GM19372 (cell line): ENCODE results near the gene MYH3.
A peak's percentile ranks its signal among the peaks of the same experiment; 100 is the strongest.
"Not testable (repeated sequence)": the region's sequence is repeated elsewhere in the genome, so short reads cannot be mapped to it uniquely, and the experiment has no call there.

Experiments
- ATAC-seq: cut with Tn5 transposase; IDR thresholded peaks from one replicate; pipeline ENCODE4 v1.9.1; 2021; ENCODE audit warnings: mild to moderate bottlenecking, low read depth, moderate library complexity; ENCODE audit not compliant: unreplicated experiment

The MYH3 gene

DNA sequence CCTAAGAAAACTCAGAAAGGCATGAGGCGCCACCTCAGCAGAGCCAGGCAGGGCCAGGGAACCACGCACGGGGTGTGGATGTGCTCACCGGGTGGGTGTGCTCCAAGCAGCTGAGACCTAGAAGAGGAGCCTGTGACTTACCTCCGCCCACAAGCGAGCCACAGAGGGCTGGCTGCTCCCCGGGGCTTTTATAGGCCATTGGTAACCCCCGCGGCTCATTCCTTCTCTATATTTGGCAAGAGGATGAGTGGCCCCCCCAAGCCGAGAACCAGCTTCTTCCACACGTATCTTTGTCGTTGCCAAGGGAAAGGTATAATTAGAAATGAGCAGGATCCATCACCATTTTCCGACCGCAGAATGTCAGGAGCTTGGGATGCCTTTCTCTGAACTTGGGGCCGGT, at the start of gene MYH3:
MYH3 (minus strand) TSS at position 162 of the 400 bp plus-strand sequence. CDS start 2,245 bp downstream, outside the sequence.
- ATAC-seq: no peak

- no peak for ATAC-seq
Measured at GRCh38 chr17:10705727-10706126, 48.6 kb upstream of the MYH3 start.

- ATAC-seq: no peak
Measured at GRCh38 chr17:10702574-10702973, 45.5 kb upstream of the MYH3 start.

GRCh38 chr17:10699856-10700255, 42.7 kb upstream of the MYH3 start:
- ATAC-seq: no peak

DNA sequence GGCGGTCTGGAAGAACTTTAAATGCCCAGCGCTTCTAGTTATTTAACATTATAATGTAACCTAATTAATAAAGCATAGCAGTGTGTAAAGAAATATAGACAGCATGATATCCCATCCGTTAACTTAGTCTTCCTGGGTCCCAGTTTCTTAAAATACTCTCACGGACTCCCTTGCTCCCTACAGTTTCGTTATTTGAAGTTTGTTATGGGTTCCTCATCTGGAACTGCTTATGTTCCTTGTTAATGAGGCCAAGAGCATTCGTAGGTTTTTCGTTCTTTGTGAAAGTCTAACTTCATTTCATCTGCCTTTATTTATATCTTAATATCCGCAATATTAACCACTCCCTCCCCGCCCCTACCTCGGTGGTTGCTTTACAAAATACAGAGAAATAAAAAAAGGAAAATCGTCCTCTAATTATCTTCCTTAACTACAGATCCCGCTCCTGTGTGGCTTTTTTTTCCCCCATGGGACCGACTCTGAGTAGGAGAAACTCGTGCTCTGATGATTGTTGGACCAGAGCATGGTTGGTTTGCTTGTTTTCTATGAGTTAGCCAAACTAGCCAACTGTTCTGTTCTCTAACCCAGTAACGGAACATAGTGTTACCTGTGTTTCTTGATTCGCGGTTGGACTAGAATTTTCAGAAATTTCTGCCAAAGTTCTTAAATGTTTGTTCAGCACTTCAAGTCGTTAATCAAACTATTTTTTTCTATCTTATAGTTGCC, 41.1 kb upstream of the MYH3 start:
- ATAC-seq: no peak

- ATAC-seq: peak; percentile 90
Measured at GRCh38 chr17:10697092-10698081, 40.3 kb upstream of the MYH3 start, which contains the start of the genes ADPRM and SCO1. Gene ADPRM, plus strand, starts transcription at chr17:10697594. Its CDS starts 7,333 bp downstream, at chr17:10704927. Gene SCO1, minus strand, starts transcription at chr17:10697533. Its CDS starts 26 bp downstream, at chr17:10697507.

- not testable (repeated sequence) for ATAC-seq
Measured at GRCh38 chr17:10695875-10696407, 38.8 kb upstream of the MYH3 start.

DNA sequence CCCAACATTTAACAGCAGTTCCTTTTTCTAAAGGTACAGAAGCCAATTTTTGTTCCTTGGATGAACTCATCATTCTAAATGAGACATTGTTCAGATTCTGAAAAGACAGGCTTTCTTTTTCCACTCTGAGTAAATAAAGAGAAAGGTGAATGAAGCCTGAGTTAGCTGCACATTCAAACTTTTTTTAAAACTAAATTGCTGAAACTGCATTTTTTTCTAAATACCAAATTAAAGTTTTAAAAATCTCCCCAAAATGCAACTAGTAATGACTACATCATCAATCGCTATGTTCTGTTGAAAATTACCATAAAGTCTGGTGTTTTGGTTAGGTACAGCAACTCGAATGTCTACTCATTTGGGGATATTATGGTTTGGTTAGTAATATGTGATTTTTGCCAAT, 30.4 kb upstream of the MYH3 start:
- ATAC-seq: no peak

- no peak for ATAC-seq
Measured at GRCh38 chr17:10683853-10684252, 26.7 kb upstream of the MYH3 start.

DNA sequence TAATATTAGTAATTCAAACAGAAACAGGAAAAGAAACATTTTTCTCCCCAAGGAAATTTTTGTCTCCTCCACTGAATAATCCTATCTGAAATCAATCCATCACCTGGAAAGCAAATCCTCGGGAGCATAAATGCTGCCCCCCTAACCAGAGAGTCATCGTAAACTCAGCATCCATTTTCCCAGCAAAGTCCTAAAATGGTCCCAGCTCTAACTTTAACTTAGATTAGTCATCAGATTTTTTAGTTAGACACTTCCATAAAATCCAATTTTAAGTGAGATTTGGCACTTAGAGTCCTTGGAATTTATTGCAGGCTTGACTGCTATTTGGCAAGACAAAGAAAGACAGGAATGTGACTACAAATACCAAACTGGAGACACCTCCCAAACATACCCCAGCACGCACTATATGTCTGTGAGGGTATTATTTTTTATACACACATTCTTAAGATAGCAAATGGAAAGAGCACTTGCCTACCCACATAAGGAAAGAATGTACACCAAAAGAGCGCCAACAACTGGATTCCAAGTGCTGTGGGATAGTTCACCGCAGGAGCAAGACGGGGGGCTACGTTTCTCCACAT, 24.8 kb upstream of the MYH3 start:
- no peak for ATAC-seq

DNA sequence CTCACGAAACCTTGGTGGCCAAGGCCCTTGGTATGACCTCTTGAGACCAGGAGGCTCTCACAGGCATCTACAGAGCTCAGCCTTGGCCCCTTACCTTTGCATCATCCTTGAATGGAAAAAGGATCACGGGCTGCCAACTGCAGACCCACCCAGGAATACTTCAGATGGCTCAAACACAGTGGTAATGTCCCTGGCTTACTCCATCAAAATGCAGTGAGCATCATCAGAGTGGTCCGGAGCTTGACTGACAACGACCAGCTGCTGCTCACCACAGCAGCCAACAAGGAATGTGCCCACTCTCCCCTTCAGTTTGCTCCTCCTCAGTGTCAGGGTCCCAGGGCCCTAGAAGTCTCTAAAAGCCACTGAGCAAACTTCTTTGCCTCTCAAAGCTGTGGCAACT, 17.6 kb upstream of the MYH3 start:
- ATAC-seq: no peak

- no peak for ATAC-seq
Measured at GRCh38 chr17:10673312-10673711, 16.2 kb upstream of the MYH3 start.

DNA sequence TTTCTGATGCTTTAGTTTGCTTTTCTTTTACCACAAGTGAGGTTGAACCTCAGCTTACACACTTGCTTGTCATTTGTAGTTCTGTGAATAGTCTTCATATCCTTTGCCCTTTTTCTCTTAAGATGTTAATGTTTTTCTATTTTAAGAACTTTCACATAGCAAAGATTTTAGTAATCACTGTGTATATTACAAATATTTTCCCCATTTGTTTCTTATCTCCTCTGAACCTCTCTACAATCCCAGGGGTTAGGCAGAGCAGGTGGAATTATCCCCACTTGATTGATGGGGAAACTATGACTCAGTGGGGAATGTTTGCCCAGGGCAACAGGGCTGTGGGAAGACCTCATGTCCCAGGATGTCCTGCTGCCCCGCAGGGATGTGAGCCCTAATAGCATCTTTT, 11.7 kb upstream of the MYH3 start:
- no peak for ATAC-seq

GRCh38 chr17:10666906-10667305, 9.8 kb upstream of the MYH3 start:
- ATAC-seq: no peak

DNA sequence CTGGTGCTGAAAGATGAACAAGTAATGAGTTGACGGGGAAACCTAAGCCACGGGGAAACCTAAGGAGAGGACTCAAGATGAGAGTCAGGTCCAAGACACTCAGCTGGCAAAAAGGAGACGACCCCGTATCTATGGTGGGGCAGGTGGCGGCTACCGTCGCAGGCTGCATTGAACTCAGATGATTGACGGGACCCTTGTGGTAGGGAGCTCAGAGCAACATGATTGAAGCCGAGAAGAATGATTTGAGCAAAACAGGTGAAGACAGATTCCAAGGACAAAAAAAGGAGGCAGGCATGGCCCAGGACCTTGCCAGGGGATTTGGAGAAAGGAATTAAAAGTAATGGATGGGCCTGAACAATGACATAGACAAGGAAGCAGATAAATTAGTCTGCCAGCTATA, 7.5 kb upstream of the MYH3 start:
- ATAC-seq: no peak

DNA sequence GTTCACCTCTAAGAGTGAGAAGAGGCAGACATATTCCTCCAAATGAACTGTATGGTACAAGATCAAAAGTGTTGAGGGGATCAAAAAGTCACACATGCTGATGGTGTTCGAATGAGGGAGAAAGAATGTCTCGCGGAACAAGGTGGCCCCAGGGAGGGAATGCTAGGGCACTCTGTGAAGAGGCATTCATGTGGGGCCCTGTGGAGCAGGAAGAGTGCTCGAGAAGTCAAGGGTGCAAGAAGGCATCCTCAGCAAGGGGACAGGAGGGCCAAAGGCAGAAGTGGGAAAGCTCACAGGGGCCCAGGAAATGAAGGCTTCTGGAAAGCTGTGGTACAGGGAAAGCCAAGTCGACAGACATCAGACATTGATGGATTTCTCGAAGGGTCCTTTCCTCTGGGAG, 6.1 kb upstream of the MYH3 start:
- ATAC-seq: no peak

DNA sequence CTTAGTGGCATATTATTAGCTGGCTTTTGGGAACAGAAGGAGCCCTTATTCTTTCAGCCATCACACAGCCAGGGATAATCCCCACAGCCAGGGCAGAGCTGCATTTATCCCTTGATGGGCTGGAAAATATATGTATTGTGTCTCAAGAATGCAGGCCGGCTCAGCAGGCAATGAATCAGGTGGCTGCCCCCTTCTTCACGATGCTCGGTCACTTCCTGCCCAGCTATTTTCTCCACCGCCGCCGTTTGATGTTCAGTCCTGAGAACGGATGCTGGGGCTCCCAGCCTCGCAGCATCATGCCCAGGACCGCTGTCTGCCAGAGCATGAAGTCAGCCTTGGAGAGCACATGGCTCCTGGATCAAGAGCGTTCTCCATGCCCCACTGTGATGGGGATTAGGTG, 4.3 kb upstream of the MYH3 start:
- no peak for ATAC-seq

GRCh38 chr17:10657879-10658278, 770 bp upstream of the MYH3 start:
- no peak for ATAC-seq

- ATAC-seq: no peak
Measured at GRCh38 chr17:10653987-10654386, 3.1 kb downstream of the MYH3 start.

GRCh38 chr17:10652984-10653659, 4.0 kb downstream of the MYH3 start:
- peak; percentile 67 for ATAC-seq
